Nephron progenitor cell (in vitro differentiated cells): ENCODE results near the gene PRRC2A.

ENCODE experiments used
- DNase-seq: peaks from one replicate; pipeline ENCODE4 v3.0.0; 2021
- H3K27ac Mint-ChIP-seq: 2 replicates; pipeline ENCODE4 v1.8.0; 2021; ENCODE audit warnings: mild to moderate bottlenecking, moderate library complexity, mixed read lengths
- H3K27me3 Mint-ChIP-seq: 2 replicates; pipeline ENCODE4 v1.8.0; 2021; ENCODE audit warnings: mild to moderate bottlenecking, low read depth, mixed read lengths; ENCODE audit not compliant: poor library complexity
- H3K36me3 Mint-ChIP-seq: 2 replicates; pipeline ENCODE4 v1.8.0; 2021; ENCODE audit warnings: low read depth, mixed read lengths
- H3K4me1 Mint-ChIP-seq: 2 replicates; pipeline ENCODE4 v1.8.0; 2021; ENCODE audit warnings: mixed read lengths
- H3K4me3 Mint-ChIP-seq: 2 replicates; pipeline ENCODE4 v1.8.0; 2021; ENCODE audit warnings: mild to moderate bottlenecking, moderate library complexity, mixed read lengths
- H3K9me3 Mint-ChIP-seq: 2 replicates; pipeline ENCODE4 v1.8.0; 2021; ENCODE audit warnings: mild to moderate bottlenecking, moderate library complexity, mixed read lengths
- TF ChIP-seq, protein P1 (sequence below): fragments of 200-600 bp; sonication (generic); IDR thresholded peaks from 2 replicates; pipeline ENCODE4 v1.5.0; 2021; ENCODE audit warnings: antibody characterized with exemption

The PRRC2A gene

DNA sequence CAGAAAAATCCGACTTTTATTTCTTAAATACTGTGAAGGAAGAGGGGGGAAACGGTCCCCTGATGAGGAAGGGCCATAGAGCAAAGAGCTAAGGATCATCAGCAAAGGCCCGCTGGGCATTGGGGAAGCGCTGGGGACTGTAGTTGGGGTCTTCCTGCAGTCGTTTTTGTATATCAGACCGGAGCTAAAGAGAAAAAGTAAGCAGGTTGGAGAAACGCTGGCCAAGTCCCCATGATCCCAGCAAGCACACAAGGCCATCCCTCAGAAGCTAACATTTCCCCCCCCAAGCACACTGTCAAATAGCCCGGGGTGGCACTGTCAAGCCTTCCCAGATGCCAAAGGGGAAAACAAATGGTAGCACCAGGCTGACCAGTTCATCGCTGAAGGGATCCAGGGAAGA lies 18.5 kb downstream of the PRRC2A start:
- Mint-ChIP-seq H3K9me3 (no peaks in the 10 kb centered on the region), H3K4me1 (peaks cover 2% of the 10 kb centered on the region), H3K27ac (peak overlapping the region; percentile 86), H3K27me3 (peaks cover 3% of the 10 kb centered on the region), H3K4me3 (no peak overlapping the region), H3K36me3 (peaks cover 60% of the 10 kb centered on the region)
- TF ChIP-seq, protein P1, sequence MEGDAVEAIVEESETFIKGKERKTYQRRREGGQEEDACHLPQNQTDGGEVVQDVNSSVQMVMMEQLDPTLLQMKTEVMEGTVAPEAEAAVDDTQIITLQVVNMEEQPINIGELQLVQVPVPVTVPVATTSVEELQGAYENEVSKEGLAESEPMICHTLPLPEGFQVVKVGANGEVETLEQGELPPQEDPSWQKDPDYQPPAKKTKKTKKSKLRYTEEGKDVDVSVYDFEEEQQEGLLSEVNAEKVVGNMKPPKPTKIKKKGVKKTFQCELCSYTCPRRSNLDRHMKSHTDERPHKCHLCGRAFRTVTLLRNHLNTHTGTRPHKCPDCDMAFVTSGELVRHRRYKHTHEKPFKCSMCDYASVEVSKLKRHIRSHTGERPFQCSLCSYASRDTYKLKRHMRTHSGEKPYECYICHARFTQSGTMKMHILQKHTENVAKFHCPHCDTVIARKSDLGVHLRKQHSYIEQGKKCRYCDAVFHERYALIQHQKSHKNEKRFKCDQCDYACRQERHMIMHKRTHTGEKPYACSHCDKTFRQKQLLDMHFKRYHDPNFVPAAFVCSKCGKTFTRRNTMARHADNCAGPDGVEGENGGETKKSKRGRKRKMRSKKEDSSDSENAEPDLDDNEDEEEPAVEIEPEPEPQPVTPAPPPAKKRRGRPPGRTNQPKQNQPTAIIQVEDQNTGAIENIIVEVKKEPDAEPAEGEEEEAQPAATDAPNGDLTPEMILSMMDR: no peak
- no peak for DNase-seq

DNA sequence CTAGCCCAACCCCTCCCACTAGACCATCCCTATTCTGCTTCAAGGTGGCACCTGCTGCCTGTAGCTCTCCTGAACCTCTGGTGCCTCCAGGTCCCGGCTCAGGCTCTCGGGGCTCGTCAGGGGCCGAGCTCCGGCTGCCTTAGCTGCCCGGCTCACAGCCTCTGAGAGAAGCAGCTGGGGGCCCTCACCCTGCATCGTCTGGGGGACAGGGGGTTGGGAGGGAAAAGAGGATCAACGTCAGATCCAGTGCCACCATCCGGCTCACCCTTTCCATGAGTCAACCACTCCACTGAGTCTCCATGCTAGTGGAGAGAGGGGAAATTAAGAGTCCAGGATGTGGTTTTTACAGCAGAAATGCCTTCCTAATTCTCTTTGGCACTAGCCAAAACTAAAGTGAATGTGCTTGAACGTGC lies 18.9 kb downstream of the PRRC2A start:
- Mint-ChIP-seq H3K27me3 (peaks cover 3% of the 10 kb centered on the region), H3K4me1 (no peaks in the 10 kb centered on the region), H3K9me3 (no peaks in the 10 kb centered on the region), H3K36me3 (peaks cover 59% of the 10 kb centered on the region), H3K4me3 (no peak overlapping the region), H3K27ac (peak overlapping the region; percentile 83)
- TF ChIP-seq, protein P1: no peak
- DNase-seq: no peak

DNA sequence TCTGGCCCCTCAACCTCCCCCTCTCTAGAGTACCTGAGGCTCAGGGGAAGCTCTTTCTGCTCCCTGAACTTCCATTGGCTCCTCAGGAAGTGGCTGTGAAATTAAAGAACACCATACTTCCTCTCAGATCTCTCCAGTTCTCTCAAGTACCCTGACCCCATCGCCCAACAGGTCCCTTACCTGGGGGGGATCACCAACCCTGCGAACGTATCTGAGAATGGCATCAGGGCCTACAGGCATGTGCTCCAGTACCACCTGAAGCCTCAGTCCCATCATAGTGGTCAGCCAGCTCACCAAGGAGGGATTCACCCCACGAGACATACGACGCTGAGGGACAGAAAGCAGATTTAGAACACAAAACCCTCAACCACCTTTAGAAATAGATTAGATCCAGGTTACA lies 20.1 kb downstream of the PRRC2A start:
- TF ChIP-seq, protein P1: no peak
- Mint-ChIP-seq H3K27ac (peak overlapping the region; percentile 40), H3K9me3 (no peaks in the 10 kb centered on the region), H3K4me3 (no peak overlapping the region), H3K27me3 (no peaks in the 10 kb centered on the region), H3K4me1 (no peaks in the 10 kb centered on the region), H3K36me3 (peaks cover 62% of the 10 kb centered on the region)
- DNase-seq: no peak

DNA sequence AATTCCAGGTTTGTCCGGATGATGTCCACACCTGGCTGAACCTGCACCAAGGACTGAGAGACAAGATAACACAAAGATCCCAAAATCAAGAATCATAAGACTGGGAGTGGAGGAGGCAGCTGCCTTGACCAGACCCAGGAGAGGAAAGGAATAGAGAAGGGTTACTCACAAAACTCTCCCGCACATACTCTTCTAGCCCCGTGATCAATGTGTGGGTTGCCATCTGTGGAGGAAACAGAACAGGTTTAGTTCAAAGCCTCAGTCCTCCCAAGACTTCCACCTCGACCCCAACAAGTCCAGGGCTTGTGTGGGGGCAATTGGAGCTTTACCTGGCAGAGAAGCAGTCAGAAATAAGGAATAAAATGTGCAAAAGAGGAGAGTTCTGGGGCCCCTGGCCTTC lies 20.9 kb downstream of the PRRC2A start:
- Mint-ChIP-seq H3K36me3 (peaks cover 62% of the 10 kb centered on the region), H3K27me3 (no peaks in the 10 kb centered on the region), H3K4me1 (no peaks in the 10 kb centered on the region), H3K4me3 (no peak overlapping the region), H3K9me3 (no peaks in the 10 kb centered on the region), H3K27ac (peak overlapping the region; percentile 82)
- TF ChIP-seq, protein P1: no peak
- DNase-seq: no peak

DNA sequence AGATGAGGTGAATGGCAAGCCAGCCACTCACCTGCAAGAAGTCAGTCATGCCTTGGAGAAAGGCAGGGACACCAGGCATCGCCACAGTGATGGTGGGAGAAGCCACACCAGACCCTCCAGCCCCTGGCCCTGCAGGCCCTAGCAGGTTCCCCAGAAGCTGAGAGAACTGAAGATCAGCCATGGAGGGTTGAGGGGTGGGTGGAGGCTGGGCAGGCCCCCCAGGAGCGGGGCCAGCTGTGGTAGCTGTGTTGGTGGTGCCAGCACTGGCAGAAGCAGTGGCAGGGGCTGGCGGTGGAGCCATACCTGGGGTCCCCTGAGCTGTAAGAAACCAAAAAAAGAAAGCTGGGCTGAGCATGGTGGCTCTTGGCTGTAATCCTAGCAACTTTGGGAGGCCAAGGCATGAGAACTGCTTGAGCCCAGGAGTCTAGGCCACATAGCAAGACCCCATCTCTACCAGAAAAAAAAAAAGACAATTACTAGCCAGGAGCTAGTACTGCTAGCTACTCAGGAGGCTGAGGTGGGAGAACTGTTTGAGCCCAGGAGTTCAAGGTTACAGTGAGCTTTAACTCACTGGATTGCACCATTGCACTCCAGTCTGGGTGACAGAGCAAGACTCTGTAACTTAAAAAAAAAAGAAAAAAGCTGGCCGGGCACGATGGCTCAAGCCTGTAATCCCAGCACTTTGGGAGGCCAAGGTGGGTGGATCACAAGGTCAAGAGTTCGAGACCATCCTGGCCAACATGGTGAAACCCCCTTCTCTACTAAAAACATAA lies 22.5 kb downstream of the PRRC2A start:
- H3K27ac Mint-ChIP-seq: no peak overlapping the region
- no peaks in the 10 kb centered on the region for H3K27me3 Mint-ChIP-seq
- H3K4me1 Mint-ChIP-seq: no peaks in the 10 kb centered on the region
- no peak for DNase-seq
- no peak overlapping the region for H3K4me3 Mint-ChIP-seq
- TF ChIP-seq, protein P1: no peak
- peaks cover 64% of the 10 kb centered on the region for H3K36me3 Mint-ChIP-seq
- no peaks in the 10 kb centered on the region for H3K9me3 Mint-ChIP-seq
